H1 (cell line): ENCODE data around the gene CILP.

Experiments
- CTCF ChIP-seq, 3 experiments: IDR thresholded peaks; 1 replicate in 2 of 3; 2 replicates in 1 of 3; pipeline versions ENCODE4 v1.5.1 to v1.6.1; 2011; ENCODE audit warnings: low read length in 3 of 3, mild to moderate bottlenecking in 3 of 3, inconsistent platforms in 2 of 3, low read depth in 1 of 3, moderate library complexity in 1 of 3; ENCODE audit not compliant: insufficient read depth in 1 of 3; ENCODE audit errors: control extremely low read depth in 1 of 3
- EZH2 ChIP-seq: fragments of 200-600 bp; sonication (generic); IDR thresholded peaks from 2 replicates; pipeline ENCODE4 v1.7.1; 2012; ENCODE audit warnings: low read depth, mild to moderate bottlenecking, moderate library complexity, low read length, inconsistent platforms; ENCODE audit not compliant: severe bottlenecking
- SUZ12 ChIP-seq: fragments of 200-600 bp; sonication (generic); IDR thresholded peaks from 2 replicates; pipeline ENCODE4 v1.6.1; 2012; ENCODE audit warnings: mild to moderate bottlenecking, inconsistent platforms, low read length, moderate library complexity, mixed read lengths

- no peak for TF ChIP-seq CTCF (IDR thresholded peaks at IDR 0.05; ENCODE audit: control extremely low read depth in 1 of 3, insufficient read depth in 1 of 3, low read depth in 1 of 3, low read length in 3 of 3)
- no peak for TF ChIP-seq SUZ12
- no peak for TF ChIP-seq EZH2
Observed at GRCh38 chr15:65233696-65234095, 22.4 kb upstream of the CILP start.
